ENCODE results near the gene DOP1A.

DOP1A gene

GRCh38 chr6:83083476-83083875, 16.0 kb downstream of the DOP1A start:
- no peak for DNase-seq (ENCODE audit: low read depth)

DNA sequence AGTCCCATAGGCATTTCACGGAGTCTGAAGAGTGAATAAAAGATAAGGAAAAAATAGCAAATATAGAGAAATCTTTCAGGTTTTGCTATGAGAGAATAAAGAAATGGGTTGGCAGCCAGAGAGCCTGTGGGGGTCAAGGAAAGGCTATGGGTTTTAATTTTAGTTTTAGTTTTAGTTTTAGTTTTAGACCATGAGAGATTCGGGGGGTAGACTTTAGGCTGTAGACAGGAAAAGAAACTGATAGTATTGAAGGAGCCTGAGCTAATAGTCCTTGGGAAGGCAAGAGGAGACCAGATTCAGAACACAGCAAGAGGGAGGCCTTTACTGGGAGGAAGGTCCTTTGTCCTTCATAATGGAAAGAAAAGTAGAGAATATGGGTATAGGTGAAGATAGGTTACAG, 19.3 kb downstream of the DOP1A start:
- no peak for DNase-seq (ENCODE audit: low read depth)

GRCh38 chr6:83092756-83093399, 25.4 kb downstream of the DOP1A start:
- no peak for DNase-seq (ENCODE audit: low read depth)

DNA sequence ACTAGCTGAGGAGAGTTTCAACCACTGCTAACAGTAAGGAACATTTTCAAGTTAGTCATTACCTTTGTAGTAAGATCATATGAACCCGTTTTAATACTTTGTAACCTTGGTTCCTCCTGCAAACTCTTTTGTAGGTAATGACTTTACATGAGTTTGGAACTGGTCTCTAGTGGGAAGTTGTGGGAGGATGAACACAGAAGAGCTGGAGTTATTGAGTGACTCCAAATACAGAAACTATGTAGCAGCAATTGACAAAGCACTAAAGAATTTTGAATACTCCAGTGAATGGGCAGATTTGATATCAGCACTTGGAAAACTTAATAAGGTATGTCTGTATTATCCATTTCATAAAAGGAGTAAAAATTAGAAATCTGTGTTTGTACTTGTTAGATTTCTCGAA, 29.3 kb downstream of the DOP1A start:
- no peak for DNase-seq (ENCODE audit: low read depth)

DNA sequence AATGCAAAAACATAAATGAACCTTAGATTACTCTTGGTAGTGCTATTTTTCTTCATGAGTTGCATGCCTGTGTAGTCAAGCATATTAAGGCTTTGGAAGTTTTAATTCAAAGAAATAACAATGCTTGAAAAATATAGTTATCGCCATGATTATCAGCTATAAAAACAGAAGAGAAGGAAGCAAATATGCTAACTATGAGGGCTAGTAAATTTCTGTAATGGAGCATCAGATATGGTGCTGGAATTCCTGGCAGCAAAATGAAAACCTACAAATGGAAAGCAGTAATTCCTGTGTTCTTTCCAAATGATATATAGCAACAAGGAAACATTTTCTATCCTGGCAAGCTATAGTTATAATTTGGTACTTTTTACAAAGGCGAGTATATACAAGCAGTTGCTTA, 29.7 kb downstream of the DOP1A start:
- no peak for DNase-seq (ENCODE audit: low read depth)

DNA sequence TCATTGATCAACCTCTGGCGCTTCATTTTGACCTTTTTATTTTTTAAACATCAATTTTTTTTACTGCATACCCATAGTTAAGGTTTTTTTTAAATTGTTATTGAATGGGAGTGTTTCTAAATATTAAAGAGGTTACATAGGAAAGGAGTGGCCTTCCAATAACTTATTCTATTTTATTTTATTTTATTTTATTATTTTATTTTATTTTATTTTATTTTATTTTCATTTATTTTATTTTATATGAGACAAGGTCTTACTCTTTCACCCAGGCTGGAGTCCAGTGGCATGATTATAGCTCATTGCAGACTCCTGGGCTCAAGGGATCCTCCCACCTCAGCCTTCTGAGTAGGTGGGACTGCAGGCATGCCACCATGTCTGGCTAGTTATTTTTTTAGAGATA, 30.2 kb downstream of the DOP1A start:
- DNase-seq (ENCODE audit: low read depth): no peak

DNA sequence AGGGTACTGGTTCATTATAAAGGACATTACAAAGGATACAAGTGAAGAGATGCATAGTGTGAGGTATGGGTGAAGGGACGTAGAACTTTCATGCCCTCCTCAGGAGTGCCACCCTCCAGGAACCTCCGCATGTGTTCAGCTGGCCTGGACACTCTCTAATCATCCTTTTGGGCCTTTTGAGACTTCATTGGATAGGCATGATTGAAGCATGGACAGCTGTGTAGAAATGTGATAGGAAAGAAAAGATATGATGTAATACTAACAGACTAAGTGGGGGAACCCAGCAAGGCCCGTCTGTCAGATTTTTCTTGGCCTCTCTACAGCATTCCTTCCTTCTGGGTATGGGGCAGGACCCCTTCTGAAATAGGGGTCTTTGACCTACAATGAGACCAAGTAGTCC, 31.1 kb downstream of the DOP1A start:
- DNase-seq (ENCODE audit: low read depth): no peak

- no peak for DNase-seq (ENCODE audit: low read depth)
Observed at GRCh38 chr6:83108378-83108777, 40.9 kb downstream of the DOP1A start.

- no peak for DNase-seq (ENCODE audit: low read depth)
Observed at GRCh38 chr6:83113258-83113657, 45.8 kb downstream of the DOP1A start.

- DNase-seq (ENCODE audit: low read depth): no peak
Observed at GRCh38 chr6:83114164-83114563, 46.7 kb downstream of the DOP1A start.

GRCh38 chr6:83117802-83118201, 50.3 kb downstream of the DOP1A start:
- no peak for DNase-seq (ENCODE audit: low read depth)

GRCh38 chr6:83119742-83120300, 52.4 kb downstream of the DOP1A start:
- no peak for DNase-seq (ENCODE audit: low read depth)

GRCh38 chr6:83124553-83124952, 57.1 kb downstream of the DOP1A start:
- DNase-seq (ENCODE audit: low read depth): no peak

- no peak for DNase-seq (ENCODE audit: low read depth)
Observed at GRCh38 chr6:83125425-83125824, 58.0 kb downstream of the DOP1A start.

DNA sequence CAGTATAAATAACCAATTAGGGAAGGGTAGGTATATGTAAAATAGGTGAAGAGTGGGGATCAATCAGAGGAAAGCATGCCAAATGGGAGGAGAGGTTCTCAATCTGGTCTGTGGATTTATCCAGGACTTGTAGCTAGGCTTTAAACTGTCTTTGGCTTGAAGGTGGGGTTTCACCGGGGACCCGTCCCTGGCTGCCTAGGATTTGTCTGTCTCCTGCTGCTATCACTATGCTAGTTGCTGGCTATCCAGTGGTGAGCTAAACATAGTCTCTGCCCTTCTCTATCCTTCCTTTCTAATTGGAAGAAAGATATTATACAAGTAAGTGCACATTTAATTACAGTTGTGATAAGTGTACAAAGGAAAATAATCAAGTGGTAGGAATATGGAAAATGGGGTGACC, 58.8 kb downstream of the DOP1A start:
- DNase-seq (ENCODE audit: low read depth): no peak

GRCh38 chr6:83126807-83127206, 59.3 kb downstream of the DOP1A start:
- DNase-seq (ENCODE audit: low read depth): no peak

DNA sequence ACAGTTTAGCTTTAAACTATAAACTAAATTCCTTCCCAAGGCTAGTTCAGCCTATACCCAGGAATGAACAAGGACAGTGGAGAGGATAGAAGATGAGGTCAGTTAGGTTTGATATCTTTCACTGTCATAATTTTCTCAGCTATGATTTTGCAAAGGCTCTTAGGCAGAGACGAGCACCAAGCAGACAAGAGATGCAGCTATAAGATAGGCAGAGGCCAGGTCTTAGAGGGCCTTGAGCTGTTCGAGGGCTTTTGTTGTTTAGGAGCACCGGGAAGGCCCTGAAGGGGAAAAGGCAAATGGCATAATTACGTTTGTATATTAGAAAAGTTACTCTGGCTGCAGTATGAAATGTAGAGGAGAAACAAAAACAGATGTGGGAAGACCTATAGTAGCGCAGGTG, 59.8 kb downstream of the DOP1A start:
- no peak for DNase-seq (ENCODE audit: low read depth)

DNA sequence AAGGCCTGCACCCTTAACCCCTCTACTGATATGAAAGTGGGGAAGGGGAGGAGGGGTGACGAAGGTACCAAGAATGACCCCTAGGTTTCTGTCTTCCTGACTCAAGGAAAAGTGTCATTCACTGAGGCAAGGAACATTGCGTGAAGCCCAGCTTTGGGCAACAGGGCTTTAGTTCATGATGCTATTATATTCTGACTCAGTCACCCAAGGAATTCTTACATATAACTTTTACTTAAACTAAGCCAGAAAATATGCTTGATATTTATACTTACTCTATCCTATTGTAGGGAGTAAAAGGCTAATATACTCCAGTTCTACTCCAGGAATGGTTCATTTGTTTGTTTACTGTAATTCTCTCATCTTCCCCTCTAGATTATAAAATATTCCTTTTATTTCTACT, 60.5 kb downstream of the DOP1A start:
- DNase-seq (ENCODE audit: low read depth): no peak

DNA sequence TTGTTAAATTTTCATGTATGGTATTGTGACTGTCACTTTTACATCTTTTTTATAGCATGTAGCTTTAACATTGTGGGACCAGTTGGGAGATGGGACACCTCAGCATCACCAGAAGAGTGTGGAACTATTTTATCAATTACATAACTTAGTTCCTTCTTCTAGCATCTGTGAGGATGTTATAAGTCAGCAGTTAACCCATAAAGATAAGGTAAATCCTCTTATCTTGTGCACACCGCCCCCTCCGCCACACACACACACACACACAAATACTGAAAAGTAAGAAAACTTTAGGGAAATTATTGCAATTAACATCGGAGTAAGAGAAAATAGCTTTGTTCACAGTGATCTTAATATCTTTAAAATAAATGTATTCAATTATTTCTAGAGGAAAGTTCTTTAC, 64.7 kb downstream of the DOP1A start:
- DNase-seq (ENCODE audit: low read depth): no peak

DNA sequence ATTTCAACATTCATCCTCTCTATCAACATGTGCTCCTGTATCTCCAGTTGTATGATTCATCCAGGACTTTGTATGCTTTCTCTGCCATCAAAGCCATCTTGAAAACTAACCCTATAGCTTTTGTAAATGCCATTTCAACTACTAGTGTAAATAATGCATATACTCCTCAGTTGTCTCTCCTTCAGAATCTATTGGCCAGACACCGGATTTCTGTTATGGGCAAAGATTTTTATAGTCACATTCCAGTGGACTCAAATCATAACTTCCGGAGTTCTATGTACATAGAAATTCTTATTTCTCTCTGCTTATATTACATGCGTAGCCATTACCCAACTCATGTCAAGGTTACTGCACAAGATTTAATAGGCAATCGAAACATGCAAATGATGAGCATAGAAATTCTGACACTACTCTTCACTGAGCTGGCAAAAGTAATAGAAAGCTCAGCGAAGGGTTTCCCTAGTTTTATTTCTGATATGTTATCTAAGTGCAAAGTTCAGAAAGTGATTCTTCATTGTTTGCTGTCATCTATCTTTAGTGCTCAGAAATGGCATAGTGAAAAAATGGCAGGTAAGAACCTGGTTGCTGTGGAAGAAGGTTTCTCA, 70.7 kb downstream of the DOP1A start:
- no peak for DNase-seq (ENCODE audit: low read depth)

DNA sequence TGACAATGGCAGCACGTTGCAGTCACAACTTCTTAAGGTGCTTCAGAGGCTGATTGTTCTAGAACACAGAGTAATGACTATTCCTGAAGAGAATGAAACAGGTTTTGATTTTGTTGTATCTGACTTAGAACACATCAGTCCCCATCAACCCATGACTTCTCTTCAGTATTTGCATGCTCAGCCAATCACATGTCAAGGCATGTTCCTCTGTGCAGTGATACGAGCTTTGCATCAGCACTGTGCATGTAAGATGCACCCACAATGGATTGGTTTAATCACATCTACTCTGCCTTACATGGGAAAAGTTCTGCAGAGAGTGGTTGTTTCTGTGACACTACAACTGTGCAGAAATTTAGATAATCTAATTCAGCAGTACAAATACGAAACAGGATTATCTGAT, 71.3 kb downstream of the DOP1A start:
- no peak for DNase-seq (ENCODE audit: low read depth)

DNA sequence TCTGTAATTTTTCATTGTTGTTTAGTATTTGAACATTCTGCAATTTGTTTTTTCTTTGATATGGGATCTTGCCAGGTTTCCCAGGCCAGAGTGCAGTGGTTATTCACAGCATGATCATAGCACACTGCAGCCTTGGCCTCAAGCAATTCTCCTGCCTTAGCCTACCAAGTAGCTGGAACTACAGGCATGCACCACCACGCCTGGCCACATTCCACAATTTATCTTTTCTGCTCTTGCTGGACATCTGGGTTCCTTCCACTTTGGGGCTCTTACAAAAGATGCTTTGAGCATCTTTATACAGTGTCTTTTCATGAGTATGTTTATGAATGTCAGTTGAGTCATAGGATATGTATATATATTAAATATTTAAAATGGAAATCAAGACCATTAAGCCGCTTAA, 83.6 kb downstream of the DOP1A start:
- DNase-seq (ENCODE audit: low read depth): no peak

GRCh38 chr6:83152913-83153312, 85.4 kb downstream of the DOP1A start:
- no peak for DNase-seq (ENCODE audit: low read depth)

- no peak for DNase-seq (ENCODE audit: low read depth)
Observed at GRCh38 chr6:83153883-83154521, 86.5 kb downstream of the DOP1A start.

Data from activated gamma-delta T cell treated with anti-CD3 and anti-CD28 coated beads, Interleukin-2, amount 50 U/mL, for 16 hours (primary cell).